NCI-H1417 (cell line): ENCODE data around the gene EXD2.
"Not testable (repeated sequence)": the region's sequence is repeated elsewhere in the genome, so short reads cannot be mapped to it uniquely, and the experiment has no call there.

Experiments used
- DNase-seq, 3 experiments: peaks; one replicate each; lab custom pipeline; 2025; lab: John Stamatoyannopoulos, UW

Gene EXD2

DNA sequence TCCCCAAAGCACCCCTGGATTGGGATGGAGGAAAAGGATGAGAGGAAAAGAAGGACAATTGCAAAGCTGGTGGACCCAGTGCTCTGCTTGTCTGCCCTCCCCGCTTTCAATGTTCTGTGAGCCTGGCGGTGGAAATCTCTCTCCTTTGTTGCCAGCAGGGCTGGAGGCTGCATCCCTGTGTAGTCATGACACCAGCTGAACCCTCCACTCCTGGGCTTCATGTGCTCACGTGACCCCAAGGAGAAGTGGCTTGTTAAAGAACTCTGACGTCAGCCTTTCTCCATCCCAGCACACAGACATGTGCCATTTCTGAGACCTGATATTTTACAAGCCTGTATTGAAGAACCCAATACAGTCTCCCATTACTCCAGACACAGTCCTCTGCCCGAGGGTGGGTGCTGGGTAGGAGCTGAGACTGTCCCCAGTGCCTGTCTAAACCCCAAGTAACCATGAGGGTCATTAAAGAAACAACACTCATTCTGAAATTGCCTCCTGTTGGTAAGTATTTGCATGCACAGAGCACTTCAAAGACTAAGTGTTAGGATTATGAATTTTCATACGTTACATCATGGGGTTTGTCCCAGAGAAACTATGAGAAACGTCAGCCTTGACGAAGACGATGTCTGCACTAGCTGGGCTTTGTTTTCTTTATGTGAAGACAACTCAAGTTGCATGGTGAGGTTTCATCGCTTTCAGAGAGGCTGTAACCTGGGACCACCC lies 90.3 kb downstream of the EXD2 start:
- DNase-seq = peak; percentile 58 to 95 (median 83)

DNA sequence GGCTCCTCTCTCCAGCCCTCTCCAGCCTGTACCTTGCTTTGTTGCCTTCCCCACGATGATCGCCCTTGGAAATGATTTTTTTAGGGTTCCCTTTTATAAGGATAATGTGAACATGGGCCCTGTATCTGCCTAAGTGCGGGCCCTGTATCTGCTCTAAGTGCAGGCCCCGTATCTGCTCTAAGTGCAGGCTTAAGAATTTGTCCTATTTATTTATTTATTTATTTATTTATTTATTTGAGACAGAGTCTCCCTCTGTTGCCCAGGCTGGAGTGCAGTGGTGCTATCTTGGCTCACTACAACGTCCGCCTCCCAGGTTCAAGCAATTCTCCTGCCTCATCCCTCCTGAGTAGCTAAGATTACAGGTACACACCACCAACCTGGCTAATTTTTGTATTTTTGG lies 91.2 kb downstream of the EXD2 start:
- DNase-seq = no peak

DNA sequence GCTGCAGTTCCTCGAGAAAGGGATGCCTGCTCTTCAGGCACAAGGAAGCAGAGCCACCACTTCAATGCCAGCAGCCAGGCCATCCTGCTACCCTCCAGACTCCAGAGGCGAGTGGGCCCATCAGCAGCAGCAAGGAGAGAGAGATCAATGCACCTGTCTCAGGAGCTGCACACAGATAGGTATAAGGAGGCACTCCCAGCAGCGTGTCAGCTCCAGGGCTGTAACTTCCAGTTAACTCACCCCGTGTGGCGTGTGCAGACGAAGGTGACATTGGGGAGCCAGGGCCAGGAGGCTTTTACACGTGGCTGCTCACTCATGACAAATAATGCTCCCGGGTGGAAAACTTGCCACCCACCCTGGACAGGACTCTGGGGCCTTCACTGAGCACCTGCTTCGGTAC lies 92.9 kb downstream of the EXD2 start:
- DNase-seq = no peak

DNA sequence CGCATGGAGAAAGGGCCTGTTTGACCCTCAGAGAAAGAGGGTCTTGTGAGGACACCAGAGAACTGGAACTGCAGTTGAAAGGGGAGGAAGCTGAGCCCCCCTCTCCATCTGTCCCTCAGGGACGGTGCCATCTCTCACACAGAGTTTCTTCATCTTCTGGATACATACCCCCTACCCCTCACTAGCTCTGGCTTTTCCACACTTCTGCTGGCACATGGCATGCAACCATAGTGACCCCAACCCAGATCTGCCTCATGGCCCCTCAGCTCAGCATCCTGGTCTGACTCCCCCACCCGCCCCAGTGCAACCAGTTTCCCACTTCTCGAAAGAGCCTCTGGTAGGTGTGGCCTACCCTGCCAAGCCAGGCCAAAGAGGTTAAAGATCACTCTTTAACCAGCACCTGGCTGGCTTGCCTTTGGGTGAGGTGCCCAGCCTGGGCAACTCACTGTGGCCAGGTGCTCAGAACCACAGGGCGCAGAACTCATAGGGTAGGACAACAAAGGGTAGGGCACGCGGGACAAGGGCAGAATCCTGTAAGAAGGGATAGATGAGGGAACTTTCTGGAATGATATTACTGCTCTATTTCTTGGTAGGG lies 94.5 kb downstream of the EXD2 start:
- DNase-seq = no peak

DNA sequence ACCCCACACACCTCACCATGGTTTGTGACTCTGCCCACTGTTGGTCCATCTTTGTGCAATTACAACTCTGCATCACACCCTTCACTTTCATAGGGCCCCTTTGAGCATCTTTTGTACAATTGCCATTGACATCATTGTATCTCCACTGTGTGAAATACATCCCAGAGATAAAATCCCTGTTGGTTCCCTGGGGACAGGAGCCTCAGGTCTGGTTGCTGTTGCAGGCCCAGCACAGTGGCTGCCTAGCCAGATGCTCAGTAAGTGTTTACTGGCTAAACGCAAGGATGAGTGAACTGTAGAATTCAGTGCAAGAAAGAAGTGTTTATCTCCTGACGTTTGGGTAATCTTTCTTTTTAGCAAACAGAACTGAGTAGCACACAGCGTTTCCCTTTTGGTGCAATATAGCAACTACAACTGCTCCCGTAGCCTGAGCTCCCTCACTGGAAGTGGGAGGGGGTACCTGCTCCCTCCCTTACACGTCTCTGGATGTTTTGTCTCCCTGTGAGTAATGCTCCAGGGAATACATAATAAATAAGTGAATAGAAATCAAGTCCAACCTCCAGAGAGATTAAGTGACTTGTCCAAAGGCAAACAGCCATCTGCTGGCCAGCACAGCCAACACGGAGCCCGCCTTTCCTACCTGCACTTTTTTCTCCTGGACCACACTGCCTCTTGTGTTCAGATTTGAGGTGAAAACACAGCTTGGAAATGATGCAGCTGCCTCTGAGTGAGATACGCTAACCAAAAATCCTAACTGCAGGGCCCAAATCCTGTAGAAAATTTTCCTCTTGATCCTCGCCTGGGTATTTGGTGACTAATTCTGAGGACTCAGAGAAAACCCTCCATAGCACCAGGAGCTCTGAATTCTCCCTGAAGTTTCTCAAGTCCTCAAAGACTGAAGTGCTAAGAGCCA lies 96.1 kb downstream of the EXD2 start:
- DNase-seq = peak in 2 of 3 experiments; percentile 13 to 54

DNA sequence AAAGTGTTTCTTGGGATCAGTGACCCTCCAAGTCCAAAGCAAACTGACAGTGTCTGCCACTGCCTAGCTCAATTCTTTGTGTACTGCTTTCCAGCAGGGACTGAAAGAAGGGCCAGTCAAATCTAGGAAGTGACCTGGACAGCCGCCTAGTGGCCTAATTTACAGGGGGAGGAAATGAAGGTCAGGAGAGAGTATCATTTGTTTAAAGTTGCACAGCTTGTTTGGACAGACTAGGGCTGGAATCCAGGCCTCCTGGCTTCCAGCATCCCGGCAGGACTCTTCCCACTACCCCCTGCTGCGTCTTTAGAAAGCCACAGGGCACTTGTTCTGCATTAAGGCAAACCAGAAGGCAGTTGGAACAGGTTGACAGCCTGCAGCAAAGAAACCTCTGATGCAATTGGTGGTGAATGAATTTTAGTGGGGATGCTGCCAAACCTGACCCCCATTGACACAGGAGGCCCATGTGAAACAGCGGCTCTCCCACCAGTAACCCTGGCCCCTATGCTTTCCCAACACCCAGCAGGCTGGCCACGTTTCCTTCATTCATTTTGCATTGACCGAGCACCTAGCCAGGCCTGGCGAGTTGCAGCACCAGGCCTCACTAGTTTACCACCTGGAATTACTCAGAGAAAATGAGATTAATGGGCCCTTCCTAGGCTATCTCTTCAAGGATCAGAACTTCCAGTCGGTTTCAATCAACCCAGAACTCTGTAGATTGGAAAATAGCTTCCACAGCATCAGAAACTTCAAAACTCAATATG lies 96.9 kb downstream of the EXD2 start:
- peak in 1 of 3 experiments; percentile 80 for DNase-seq

DNA sequence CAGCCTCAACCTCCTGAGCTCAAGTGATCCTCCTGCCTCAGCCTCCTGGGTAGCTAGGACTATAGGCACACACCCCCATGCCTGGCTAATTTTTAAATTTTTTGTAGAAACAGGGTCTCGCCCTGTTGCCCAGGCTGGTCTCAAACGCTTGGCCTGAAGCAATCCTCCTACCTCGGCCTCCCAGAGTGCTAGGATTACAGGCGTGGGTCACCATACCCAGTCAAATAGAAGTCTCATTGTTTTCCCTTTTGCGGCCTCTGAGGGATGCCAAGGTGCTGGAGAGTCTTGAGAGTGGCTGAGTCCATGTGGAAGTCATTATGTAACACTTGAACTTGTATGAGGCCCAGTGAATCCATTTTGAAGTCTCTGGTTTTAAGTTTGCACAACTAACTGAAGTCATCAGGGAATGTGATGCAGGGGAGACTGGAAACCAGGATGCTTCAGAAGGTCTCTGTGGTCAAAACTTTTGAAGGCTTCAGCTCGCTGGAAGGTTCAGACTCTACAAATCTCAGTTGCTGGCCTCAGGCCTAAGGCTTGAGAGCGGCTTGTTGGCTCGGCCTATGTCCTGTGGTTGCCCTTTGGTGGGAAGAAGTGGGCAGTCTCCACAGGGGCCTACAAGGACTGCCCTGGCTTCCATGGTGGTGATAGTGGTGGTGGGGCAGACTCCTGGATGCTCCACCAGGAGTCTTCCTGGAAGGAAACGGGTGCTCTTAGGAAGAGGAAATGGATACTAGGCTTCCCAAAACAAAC lies 97.8 kb downstream of the EXD2 start:
- no peak for DNase-seq

DNA sequence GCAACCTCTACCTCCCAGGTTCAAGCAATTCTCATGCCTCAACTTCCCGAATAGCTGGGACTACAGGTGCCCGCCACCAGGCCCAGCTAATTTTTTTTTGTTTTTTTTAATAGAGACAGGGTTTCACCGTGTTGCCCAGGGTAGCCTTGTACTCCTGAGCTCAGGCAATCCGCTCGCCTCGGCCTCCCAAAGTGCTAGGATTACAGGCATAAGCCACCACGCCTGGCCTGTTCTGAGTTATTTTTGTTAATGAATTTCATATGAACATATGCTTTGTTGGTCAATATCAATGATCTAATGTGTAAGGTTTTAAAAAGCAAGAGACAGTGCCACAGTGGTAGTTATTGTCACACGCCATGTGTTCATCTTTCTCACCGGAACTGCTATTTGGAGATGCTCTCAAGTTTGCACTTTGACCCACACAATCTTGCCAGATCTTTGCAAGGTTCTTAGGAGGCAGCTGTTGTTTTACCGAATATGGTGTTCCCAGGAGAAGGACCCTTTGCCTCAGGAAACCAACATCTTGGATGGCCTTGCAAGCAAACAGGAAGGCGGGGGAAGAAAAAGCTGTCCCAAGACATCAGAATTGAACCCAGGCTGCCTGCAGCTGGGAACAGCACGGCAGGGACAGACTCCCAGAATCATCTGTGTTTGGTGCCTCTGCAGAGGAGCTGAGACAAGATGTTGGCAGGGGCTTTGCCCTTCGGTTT lies 98.7 kb downstream of the EXD2 start:
- no peak for DNase-seq

DNA sequence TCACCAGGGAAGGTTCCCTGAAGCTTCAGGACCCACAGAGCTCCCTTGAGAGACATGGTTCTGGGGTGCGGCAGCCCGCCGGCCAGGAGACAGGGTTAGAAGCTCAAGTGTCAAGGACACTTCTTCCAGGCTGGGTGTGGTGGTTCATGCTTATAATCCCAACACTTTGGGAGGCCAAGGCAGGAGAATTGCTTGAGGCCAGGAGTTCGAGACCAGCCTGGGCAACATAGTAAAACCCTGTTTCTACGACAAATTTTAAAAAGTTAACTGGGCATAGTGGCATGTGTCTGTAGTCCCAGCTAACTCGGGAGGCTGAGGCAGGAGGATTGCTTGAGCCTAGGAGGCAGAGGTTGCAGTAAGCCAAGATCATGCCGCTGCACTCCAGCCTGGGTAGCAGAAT lies 99.6 kb downstream of the EXD2 start:
- not testable (repeated sequence) for DNase-seq

DNA sequence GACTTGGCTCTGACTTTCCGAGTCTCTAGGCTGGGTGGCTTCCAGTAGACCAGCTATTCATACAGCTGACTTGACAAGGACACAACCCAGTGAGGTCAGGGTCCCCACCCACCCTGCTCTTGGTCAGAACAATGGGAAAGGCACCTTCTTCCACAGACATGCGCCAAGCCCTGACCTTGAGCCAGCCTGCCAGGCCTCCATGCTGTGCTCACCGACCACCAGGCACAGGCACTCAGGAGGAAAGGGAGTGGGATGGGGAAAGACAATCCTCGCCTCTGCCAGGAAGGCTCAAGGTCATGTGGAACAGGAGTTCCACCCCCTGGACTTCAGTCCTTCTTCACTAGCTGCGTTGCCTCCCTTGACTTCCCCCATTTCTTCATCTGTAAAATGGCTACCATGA lies 100.1 kb downstream of the EXD2 start:
- DNase-seq = no peak

DNA sequence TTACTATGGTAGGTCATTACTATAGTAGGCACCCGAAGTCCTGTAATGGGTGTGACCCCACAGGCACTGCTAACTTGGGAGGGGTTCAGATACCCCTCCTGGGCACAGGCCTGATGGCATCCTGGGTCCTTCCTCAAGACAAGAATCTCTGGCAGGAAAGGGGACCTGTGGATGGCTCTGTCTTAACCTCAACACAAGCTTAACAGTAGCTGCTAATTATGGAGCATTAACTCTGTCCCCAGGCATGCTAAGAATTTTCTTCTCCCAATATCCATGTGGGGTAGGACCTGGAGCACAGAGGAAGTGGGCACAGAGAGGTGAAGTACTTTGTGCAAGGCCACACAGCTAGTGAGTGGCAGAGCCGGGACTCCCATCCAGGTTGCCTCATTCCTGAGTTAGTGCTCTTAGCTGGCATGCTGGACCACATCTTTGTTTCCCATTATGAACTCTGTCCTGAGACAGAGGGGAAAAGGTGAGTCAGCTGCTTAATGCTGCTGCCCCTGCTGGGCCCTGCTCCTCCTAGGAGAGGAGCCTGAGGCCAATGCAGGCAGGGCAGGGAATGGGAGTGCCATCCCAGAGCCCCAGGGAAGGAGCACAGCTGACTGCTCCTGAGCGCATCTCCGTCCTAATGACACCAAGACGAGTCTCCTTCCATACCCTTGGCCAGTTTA lies 100.7 kb downstream of the EXD2 start:
- DNase-seq = no peak
